ENCODE results near the gene SIAH3. TPM values are rescaled to one million over a fixed set of nuclear protein-coding genes. Genes with fewer than 3 reads are reported as not detected.
"Not testable (repeated sequence)": the region's sequence is repeated elsewhere in the genome, so short reads cannot be mapped to it uniquely, and the experiment has no call there.

The SIAH3 gene
- total RNA-seq, 1 donor from 2014 or later: 8.2 TPM

GRCh38 chr13:45786293-45786920 is 65.1 kb downstream of the SIAH3 start:
- FAIRE-seq: no peak

GRCh38 chr13:45784755-45785675 is 66.5 kb downstream of the SIAH3 start:
- no peak for FAIRE-seq

More at GRCh38 chr13:45786293-45786920, 65.1 kb downstream of the SIAH3 start:
- DNase-seq (ENCODE audit: low spot score in 2 of 2): no peak

GRCh38 chr13:45783346-45784043 is 68.1 kb downstream of the SIAH3 start:
- FAIRE-seq: no peak
- DNase-seq (ENCODE audit: low spot score in 2 of 2): no peak

More at GRCh38 chr13:45784755-45785675, 66.5 kb downstream of the SIAH3 start:
- DNase-seq (ENCODE audit: low spot score in 2 of 2): no peak

GRCh38 chr13:45782327-45783045 is 69.1 kb downstream of the SIAH3 start:
- DNase-seq (ENCODE audit: low spot score in 2 of 2) (no peak), FAIRE-seq (no peak)

GRCh38 chr13:45781553-45782326 is 69.8 kb downstream of the SIAH3 start:
- DNase-seq (ENCODE audit: low spot score in 2 of 2) (no peak), FAIRE-seq (no peak)

GRCh38 chr13:45779901-45780300 is 71.7 kb downstream of the SIAH3 start:
- no peak for DNase-seq (ENCODE audit: low spot score in 2 of 2)
- FAIRE-seq: no peak

GRCh38 chr13:45778882-45779281 is 72.7 kb downstream of the SIAH3 start:
- DNase-seq (ENCODE audit: low spot score in 2 of 2) (no peak), FAIRE-seq (no peak)

- no peak for DNase-seq (ENCODE audit: low spot score in 2 of 2)
- FAIRE-seq: no peak
Measured at GRCh38 chr13:45776748-45777147, 74.8 kb downstream of the SIAH3 start.

- FAIRE-seq (no peak), DNase-seq (ENCODE audit: low spot score in 2 of 2) (no peak)
Measured at GRCh38 chr13:45775401-45775963, 76.1 kb downstream of the SIAH3 start.

- no peak for FAIRE-seq
- DNase-seq (ENCODE audit: low spot score in 2 of 2): no peak
Measured at GRCh38 chr13:45773944-45774343, 77.6 kb downstream of the SIAH3 start.

GRCh38 chr13:45773236-45773635 is 78.3 kb downstream of the SIAH3 start:
- FAIRE-seq (no peak), DNase-seq (ENCODE audit: low spot score in 2 of 2) (no peak)

GRCh38 chr13:45770886-45771285 is 80.7 kb downstream of the SIAH3 start:
- no peak for DNase-seq (ENCODE audit: low spot score in 2 of 2)
- FAIRE-seq: no peak

- no peak for DNase-seq (ENCODE audit: low spot score in 2 of 2)
- FAIRE-seq: no peak
Measured at GRCh38 chr13:45768656-45769479, 82.7 kb downstream of the SIAH3 start.

GRCh38 chr13:45765464-45765863 is 86.1 kb downstream of the SIAH3 start:
- DNase-seq (ENCODE audit: low spot score in 2 of 2) (no peak), FAIRE-seq (no peak)

- no peak for FAIRE-seq
Measured at GRCh38 chr13:45763419-45763818, 88.1 kb downstream of the SIAH3 start.

GRCh38 chr13:45757589-45757988 is 94.0 kb downstream of the SIAH3 start:
- DNase-seq (ENCODE audit: low spot score in 2 of 2); FAIRE-seq: not testable (repeated sequence)

More at GRCh38 chr13:45763419-45763818, 88.1 kb downstream of the SIAH3 start:
- no peak for DNase-seq (ENCODE audit: low spot score in 2 of 2)

GRCh38 chr13:45756498-45756897 is 95.1 kb downstream of the SIAH3 start:
- DNase-seq (ENCODE audit: low spot score in 2 of 2); FAIRE-seq: not testable (repeated sequence)

GRCh38 chr13:45752510-45752909 is 99.0 kb downstream of the SIAH3 start:
- FAIRE-seq: no peak
- no peak for DNase-seq (ENCODE audit: low spot score in 2 of 2)

Measured in frontal cortex (tissue), 4 donors.